Non-pigmented ciliary epithelial cell (primary cell): ENCODE data around the gene CNTNAP2.
A peak's percentile ranks its signal among the peaks of the same experiment; 100 is the strongest.

Experiments
- DNase-seq: peaks from one replicate; pipeline ENCODE4 v3.0.0-alpha.2; 2010; ENCODE audit warnings: low read depth

Gene CNTNAP2

DNA sequence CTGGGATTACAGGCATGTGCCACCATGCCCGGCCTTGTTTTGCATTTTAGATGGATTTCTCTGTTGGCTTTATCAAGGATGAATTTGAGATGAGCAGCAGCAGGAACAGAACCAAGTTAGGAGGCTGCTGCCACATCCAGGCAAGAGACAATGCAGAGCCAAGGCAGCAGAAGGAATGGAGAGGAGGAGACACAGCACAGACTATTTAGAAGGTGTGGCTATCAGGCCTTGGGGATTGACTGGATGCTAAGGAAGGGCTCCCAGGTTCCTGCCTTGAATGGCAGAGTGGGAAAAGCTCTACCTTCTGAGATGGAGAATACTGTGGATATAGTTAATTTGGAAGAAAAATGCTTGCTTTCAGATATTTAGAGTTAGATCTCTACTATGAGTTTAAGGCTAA lies 1989.3 kb downstream of the CNTNAP2 start:
- DNase-seq: no peak

- no peak for DNase-seq
Observed at GRCh38 chr7:148107443-148108127, 1991.0 kb downstream of the CNTNAP2 start.

GRCh38 chr7:148108381-148108780 lies 1991.8 kb downstream of the CNTNAP2 start:
- DNase-seq: no peak

DNA sequence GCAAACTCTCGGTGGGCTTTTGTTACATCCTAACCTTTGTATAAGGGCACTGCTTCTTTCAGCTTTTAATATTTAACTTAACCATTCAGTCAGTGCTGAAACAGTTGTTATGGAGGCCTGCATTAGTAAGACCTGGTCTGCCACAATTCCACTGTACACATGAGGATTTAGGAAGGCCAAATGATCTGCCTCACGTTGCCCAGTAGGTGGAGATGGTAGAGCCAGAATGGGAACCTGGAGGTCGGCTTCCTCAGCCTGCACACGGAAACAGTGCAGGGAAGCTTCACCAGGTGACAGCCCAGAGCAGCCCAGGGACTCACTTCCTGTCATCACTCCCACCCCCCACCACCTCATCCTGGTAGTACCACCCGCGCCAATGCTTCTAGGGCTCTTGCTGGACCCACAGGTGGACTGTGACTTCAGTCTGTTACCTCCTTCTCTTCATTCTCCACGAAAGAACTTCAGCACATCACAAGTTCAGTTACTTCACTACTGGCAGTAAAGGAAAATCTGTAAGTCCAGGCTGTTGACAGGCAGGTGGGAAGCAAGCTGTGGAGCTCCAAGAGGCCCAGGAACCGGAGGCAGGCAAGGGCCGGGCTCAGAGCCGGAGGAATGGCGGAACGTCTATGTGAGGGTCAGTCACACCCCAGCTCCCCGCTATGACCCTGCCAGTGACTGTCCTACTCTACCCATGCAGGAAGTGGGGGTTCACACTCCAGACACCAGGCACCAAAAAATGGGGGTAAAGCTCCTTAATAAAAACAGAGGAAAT lies 1993.7 kb downstream of the CNTNAP2 start:
- no peak for DNase-seq

DNA sequence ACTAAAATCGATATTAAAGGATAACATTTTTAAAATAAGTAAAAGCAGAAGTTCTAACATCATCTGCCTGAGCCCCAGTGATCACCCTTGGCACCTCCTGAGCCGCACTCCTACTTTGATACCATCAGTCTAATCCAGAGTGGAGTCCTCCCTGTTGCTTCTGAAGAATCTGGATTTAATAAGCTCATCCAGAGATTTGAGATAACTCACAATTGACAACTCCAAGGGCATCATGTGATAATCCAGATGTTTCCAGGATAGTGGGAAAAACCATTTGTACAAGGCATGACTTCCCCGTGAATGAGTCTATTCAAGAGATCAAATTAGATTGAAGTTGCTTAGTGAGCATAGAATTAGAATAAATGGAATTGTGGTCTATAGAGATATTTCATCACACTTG lies 1998.2 kb downstream of the CNTNAP2 start:
- no peak for DNase-seq

GRCh38 chr7:148115308-148115707 lies 1998.7 kb downstream of the CNTNAP2 start:
- no peak for DNase-seq

DNA sequence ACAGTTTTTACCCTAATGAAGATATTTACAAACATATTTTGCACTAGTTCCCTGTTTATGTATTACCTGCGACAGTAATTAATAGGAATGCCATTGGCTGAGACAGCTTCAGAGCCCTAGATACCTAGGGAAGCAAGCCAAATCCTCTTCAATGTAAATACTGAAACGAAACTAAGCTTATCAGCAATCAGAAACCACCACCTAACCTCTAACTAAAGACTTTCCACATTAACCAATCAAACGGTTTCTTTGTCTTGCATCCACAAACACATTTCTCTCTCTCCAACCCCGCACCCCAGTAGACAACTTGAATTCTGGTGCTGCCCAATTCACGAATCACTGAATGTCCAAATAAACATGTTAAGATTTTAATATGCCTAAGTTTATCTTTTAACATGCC lies 1999.6 kb downstream of the CNTNAP2 start:
- DNase-seq: no peak

DNA sequence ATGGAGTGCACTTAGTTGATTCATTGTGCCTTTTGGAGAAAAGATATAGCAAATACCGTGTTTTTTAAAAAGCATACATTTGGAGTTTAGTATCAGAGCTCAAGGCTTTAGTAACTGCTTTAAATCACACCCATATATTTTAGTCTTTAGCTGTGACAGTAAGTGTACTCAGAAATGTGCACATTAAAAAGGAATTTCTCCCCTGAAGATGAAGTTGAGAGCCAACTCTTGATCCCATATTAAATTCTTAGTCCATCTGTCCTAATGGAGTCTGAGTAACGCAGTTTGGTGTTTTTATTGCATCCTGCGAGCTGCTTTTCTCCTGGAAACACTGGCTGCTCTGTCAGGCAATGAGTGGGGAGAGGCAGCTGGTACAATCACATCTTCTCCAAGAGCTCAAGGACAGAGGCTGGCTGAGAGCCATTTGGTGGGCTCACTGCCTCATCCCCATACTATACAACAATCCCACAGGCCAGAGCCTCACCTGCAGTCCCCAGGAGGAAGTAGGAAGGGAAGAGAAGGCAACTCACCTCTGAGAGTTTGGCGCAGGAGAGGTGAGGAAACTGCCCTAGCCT lies 2000.3 kb downstream of the CNTNAP2 start:
- no peak for DNase-seq

GRCh38 chr7:148118371-148118770 lies 2001.8 kb downstream of the CNTNAP2 start:
- DNase-seq: no peak

- no peak for DNase-seq
Observed at GRCh38 chr7:148121401-148121800, 2004.8 kb downstream of the CNTNAP2 start.

DNA sequence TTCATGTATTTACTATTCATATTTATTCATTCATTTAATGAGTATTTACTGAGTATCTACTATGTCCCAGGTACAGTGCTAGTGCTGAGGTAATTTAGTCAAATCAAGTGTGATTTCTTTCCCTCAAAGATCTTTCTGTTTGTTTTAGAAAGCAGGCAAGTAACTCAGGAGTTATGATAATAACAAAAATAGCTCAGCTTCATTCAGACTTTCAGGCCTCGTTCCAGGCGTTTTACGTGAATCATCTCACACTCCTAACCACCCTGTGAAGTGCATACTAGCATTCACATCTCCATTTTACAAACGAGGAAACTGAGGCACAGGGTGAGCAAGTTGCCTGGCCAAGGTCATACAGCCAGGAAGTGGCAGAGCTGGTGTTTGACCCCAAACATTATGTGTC lies 2005.2 kb downstream of the CNTNAP2 start:
- no peak for DNase-seq

- DNase-seq: no peak
Observed at GRCh38 chr7:148124477-148124876, 2007.9 kb downstream of the CNTNAP2 start.

DNA sequence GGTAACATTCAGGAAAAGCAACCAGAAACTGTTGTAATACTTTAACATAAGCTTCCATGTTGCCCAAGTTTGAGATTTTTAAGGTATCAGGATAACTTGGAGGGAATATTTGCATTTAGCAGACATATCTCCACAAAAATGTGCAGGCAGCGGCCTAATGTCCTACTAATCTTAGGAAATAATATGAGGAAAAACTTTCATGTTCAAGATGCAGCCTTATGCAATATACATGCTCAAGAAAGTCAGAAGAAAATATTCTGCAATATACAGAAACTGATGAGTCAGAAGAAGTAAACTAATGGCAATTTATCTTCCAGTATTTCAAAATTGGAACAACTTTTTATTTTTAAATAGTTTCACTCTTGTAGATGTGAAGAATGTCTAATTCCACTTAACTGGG lies 2010.8 kb downstream of the CNTNAP2 start:
- no peak for DNase-seq

DNA sequence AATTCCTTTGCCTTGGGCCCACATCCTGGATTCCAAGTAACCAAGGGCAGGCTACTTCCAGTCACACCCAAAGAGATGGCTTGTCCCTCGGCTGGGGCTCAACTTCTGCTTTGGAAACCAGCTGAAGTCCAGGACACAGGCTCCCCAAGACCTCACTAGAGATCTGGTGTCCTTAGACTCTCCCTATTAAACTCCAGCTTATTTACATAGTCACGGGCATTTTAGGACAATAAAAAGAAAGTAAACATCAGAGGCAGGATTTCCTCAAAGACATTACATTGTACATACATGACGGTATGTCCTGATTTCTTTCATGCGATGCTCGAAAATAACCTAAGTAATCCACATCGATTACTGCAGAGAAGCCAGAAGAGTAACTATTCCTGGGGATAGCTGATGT lies 2012.4 kb downstream of the CNTNAP2 start:
- no peak for DNase-seq

- DNase-seq: no peak
Observed at GRCh38 chr7:148135116-148135515, 2018.5 kb downstream of the CNTNAP2 start.

DNA sequence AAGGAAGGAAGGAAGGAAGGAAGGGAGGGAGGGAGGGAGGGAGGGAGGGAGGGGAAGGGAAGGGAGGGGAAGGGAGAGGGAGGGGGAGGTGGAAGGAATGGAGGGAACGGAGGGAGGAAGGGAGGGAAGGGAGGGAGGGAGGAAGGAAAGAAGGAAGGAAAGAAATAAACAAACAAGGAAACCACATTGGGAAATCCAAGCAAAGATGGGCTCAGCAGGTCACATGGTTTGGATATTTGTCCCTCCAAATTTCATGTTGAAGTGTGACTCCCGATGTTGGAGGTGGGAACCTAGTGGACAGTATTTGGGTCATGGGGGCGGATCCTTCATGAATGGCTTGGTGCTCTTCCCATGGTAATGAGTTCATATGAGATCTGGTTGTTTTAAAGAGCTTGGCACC lies 2019.4 kb downstream of the CNTNAP2 start:
- DNase-seq: no peak

- DNase-seq: peak; percentile 4
Observed at GRCh38 chr7:148142660-148143248, 2026.2 kb downstream of the CNTNAP2 start.

- DNase-seq: no peak
Observed at GRCh38 chr7:148144827-148145226, 2028.2 kb downstream of the CNTNAP2 start.

- DNase-seq: no peak
Observed at GRCh38 chr7:148146346-148146745, 2029.7 kb downstream of the CNTNAP2 start.

DNA sequence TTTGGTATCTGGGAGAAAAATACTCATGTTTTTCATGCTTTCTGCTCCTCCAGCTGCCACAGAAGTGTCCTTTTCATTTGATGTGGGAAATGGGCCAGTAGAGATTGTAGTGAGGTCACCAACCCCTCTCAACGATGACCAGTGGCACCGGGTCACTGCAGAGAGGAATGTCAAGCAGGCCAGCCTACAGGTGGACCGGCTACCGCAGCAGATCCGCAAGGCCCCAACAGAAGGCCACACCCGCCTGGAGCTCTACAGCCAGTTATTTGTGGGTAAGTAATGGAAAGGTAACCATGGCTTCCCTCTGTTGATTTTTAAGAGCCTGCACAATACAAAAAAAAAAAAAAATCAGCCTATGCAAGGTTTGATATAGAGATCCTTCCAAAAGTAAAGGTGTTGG lies 2030.8 kb downstream of the CNTNAP2 start:
- DNase-seq: no peak

DNA sequence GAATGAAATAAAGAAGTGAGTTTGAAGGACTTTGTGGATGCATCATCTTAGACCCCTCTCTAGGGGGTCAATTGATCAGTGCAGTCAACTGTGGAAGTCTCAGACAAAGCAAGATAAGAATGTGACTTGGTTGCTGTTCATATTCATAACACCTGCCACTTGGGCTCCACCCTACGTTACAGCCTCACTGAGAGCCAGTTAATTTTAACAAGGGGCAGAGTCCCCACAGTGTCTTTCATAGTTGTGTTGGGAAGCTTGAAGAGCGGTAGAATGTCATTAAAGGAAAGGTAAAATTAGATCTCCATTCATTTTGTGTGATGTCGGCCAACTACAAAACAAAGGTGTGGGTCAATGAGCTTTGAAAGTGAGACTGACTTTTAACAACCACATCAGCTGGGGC lies 2031.9 kb downstream of the CNTNAP2 start:
- DNase-seq: no peak

- no peak for DNase-seq
Observed at GRCh38 chr7:148149730-148150129, 2033.1 kb downstream of the CNTNAP2 start.

GRCh38 chr7:148151778-148152177 lies 2035.2 kb downstream of the CNTNAP2 start:
- DNase-seq: no peak
